Mucosa of descending colon (tissue), 3 donors: Measurements from ENCODE around the gene ALDOC. TPM values are rescaled to one million over a fixed set of nuclear protein-coding genes. Genes with fewer than 3 reads are reported as not detected.

Experiments used
- ATAC-seq: fragments of 200-7000 bp; cut with Tn5 transposase; one replicate; pipeline ENCODE4 v1.9.1; 2020; ENCODE audit warnings: mild to moderate bottlenecking, moderate library complexity
- DNase-seq, 3 donors: peaks; one replicate each; pipeline ENCODE4 v3.0.0-alpha.2; 2020
- H3K36me3 ChIP-seq: fragments of 200-600 bp; one replicate; pipeline ENCODE4 v1.8.0; 2021; ENCODE audit warnings: low read depth, mild to moderate bottlenecking
- H3K4me1 ChIP-seq: fragments of 200-600 bp; one replicate; pipeline ENCODE4 v1.8.0; 2021; ENCODE audit warnings: low read depth, mild to moderate bottlenecking
- H3K4me3 ChIP-seq: fragments of 200-600 bp; one replicate; pipeline ENCODE4 v1.8.0; 2021; ENCODE audit warnings: mild to moderate bottlenecking
- H3K9me3 ChIP-seq: fragments of 200-600 bp; one replicate; pipeline ENCODE4 v1.8.0; 2021; ENCODE audit warnings: mild to moderate bottlenecking
- CTCF ChIP-seq: fragments of 200-600 bp; IDR thresholded peaks from one replicate; pipeline ENCODE4 v1.8.0; 2022; ENCODE audit warnings: antibody characterized with exemption, mild to moderate bottlenecking
- intact Hi-C, 2 donors: fragments of 100-400 bp; cut with DNase I in 1 of 2; cut with micrococcal nuclease in 1 of 2; formaldehyde crosslinking; loops; one replicate each; pipeline versions ENCODE4 v1.11.0 to v1.11.1; 2022; cut with DNase I, micrococcal nuclease
- total RNA-seq, 3 donors: library from RNA; stranded (reverse); fragmentation: NEBNext Ultra II Directional in 2 of 3; extraction: Animal tissue kit (Norgen Biotek cat#: 25700) in 2 of 3; gene quantifications; one replicate each; pipeline versions ENCODE4 v1.2.1 to v1.2.4, GENCODE V29; 2021 to 2023
- donor health status: DM: no; HTN: no; CAD: no; lungs with moderate emphysema.
- donor health status: DM: no; HTN: no; CAD: no.
- donor health status: DM: no; HTN: yes; CAD: no.

ALDOC gene
- total RNA-seq, 3 donors from 2014 or later = 15.3 to 25.4 (median 19.7) TPM

GRCh38 chr17:28541439-28541838 is 35.3 kb downstream of the ALDOC start:
- Histone ChIP-seq H3K36me3 (no peaks in the 10 kb centered on the region), H3K9me3 (no peaks in the 10 kb centered on the region), H3K4me1 (peaks cover under 1% of the 10 kb centered on the region), H3K4me3 (no peak overlapping the region)
- ATAC-seq = no peak
- DNase-seq = no peak
- intact Hi-C loops = no loop called here
- no peak for TF ChIP-seq CTCF

GRCh38 chr17:28540231-28540630 is 36.5 kb downstream of the ALDOC start:
- DNase-seq = peak in 2 of 3 donors; percentile 11 to 20
- intact Hi-C loops = no loop called here

GRCh38 chr17:28538296-28538895 is 38.3 kb downstream of the ALDOC start:
- peak in 1 of 3 donors; percentile 25 for DNase-seq
- Histone ChIP-seq H3K4me1 (peaks cover 7% of the 10 kb centered on the region), H3K36me3 (no peaks in the 10 kb centered on the region), H3K4me3 (no peak overlapping the region), H3K9me3 (no peaks in the 10 kb centered on the region)
- intact Hi-C loops = loop anchor here in 1 of 2 donors (5.0 kb wide), 1 partner anchor 41 kb away; no protein-coding TSS in a partner anchor
- no peak for ATAC-seq
- TF ChIP-seq CTCF = no peak

More at GRCh38 chr17:28540231-28540630, 36.5 kb downstream of the ALDOC start:
- peaks cover 7% of the 10 kb centered on the region for H3K4me1 ChIP-seq
- no peak for ATAC-seq
- TF ChIP-seq CTCF = no peak
- no peaks in the 10 kb centered on the region for H3K9me3 ChIP-seq
- no peak overlapping the region for H3K4me3 ChIP-seq
- no peaks in the 10 kb centered on the region for H3K36me3 ChIP-seq

- H3K9me3 ChIP-seq = no peaks in the 10 kb centered on the region
- H3K36me3 ChIP-seq = no peaks in the 10 kb centered on the region
- H3K4me1 ChIP-seq = peaks cover 17% of the 10 kb centered on the region
- TF ChIP-seq CTCF = no peak
- peak in 1 of 3 donors; percentile 35 for DNase-seq
- no peak overlapping the region for H3K4me3 ChIP-seq
- no peak for ATAC-seq
- intact Hi-C loops = loop anchor here in 1 of 2 donors (5.0 kb wide), 1 partner anchor 40 kb away; no protein-coding TSS in a partner anchor
Measured at GRCh38 chr17:28537219-28537610, 39.5 kb downstream of the ALDOC start.

- intact Hi-C loops = loop anchor here in 1 of 2 donors (5.0 kb wide), 1 partner anchor 39 kb away; no protein-coding TSS in a partner anchor
- ATAC-seq (peak; percentile 48), DNase-seq (peak in 1 of 3 donors; percentile 45)
- Histone ChIP-seq H3K4me3 (no peak overlapping the region), H3K4me1 (peaks cover 17% of the 10 kb centered on the region), H3K36me3 (no peaks in the 10 kb centered on the region), H3K9me3 (no peaks in the 10 kb centered on the region)
- TF ChIP-seq CTCF = no peak
Measured at GRCh38 chr17:28536532-28537218, 40.0 kb downstream of the ALDOC start.
